HCT116 (cell line): ENCODE results near the gene PLA2G4B. TPM values are rescaled to one million over a fixed set of nuclear protein-coding genes. Genes with fewer than 3 reads are reported as not detected.
"Not testable (repeated sequence)": the region's sequence is repeated elsewhere in the genome, so short reads cannot be mapped to it uniquely, and the experiment has no call there.

Source experiments
- ATAC-seq: fragments of 200-7000 bp; cut with Tn5 transposase; 2 replicates; pipeline ENCODE4 v1.9.1; 2020; ENCODE audit warnings: mild to moderate bottlenecking, moderate library complexity
- BruUV-seq: library from RNA; stranded (reverse); fragments of 400-500 nt; replicated peaks from 2 replicates; lab custom pipeline; 2021; lab: Mats Ljungman, UMichigan
- CTCF ChIA-PET: fragments of 300-600 bp; sonication (Branson Sonifier 250); formaldehyde crosslinking; loops from one replicate; lab custom pipeline; 2021; ENCODE audit warnings: antibody characterized with exemption; lab: Charles Lee
- POLR2A ChIA-PET: fragments of 300-600, 350-600 bp; sonication (Branson Sonifier 250); formaldehyde crosslinking; loops from one replicate; lab custom pipeline; 2021; ENCODE audit warnings: antibody characterized with exemption; lab: Charles Lee
- RAD21 ChIA-PET, 2 experiments: fragments of 300-600 bp; sonication (Branson Sonifier 250); formaldehyde crosslinking; loops; one replicate each; lab custom pipeline; 2023; ENCODE audit warnings: low total read pairs in 2 of 2; ENCODE audit not compliant: uncharacterized antibody in 2 of 2, unreplicated experiment in 2 of 2, low non-redundant PET in 1 of 2; lab: Charles Lee
- DNase-seq: peaks from one replicate; pipeline ENCODE4 v3.0.0-alpha.2; 2010; ENCODE audit warnings: low read depth, low spot score
- H2AFZ ChIP-seq: fragments of 200-600 bp; shearing (Covaris generic), sonication (generic); 2 replicates; pipeline ENCODE4 v1.6.1; 2017; ENCODE audit warnings: low read depth, mixed run types, mixed read lengths, antibody characterized with exemption, low read length; ENCODE audit not compliant: poor library complexity, severe bottlenecking
- H3K27ac ChIP-seq: 2 replicates; pipeline ENCODE4 v1.5.1; 2012; ENCODE audit warnings: low read depth, low read length
- H3K27me3 ChIP-seq: fragments of 200-600 bp; sonication (generic); 2 replicates; pipeline ENCODE4 v1.6.1; 2016; ENCODE audit warnings: mixed run types, low read length, mixed read lengths; ENCODE audit not compliant: insufficient read depth
- H3K36me3 ChIP-seq, 2 experiments: fragments of 200-500 bp in 1 of 2; fragments of 200-600 bp in 1 of 2; sonication (Bioruptor generic) in 1 of 2; sonication (generic) in 1 of 2; 2 replicates each; pipeline versions ENCODE4 v1.5.1 to v1.6.1; 2014 to 2016; ENCODE audit warnings: low read length in 2 of 2, inconsistent platforms in 1 of 2, mixed read lengths in 1 of 2, mixed run types in 1 of 2; ENCODE audit not compliant: insufficient read depth in 2 of 2, control insufficient read depth in 1 of 2
- H3K4me1 ChIP-seq, 2 experiments: fragments of 200-600 bp in 1 of 2; sonication (generic) in 1 of 2; 2 replicates each; pipeline versions ENCODE4 v1.5.1 to v1.6.1; 2012 to 2017; ENCODE audit warnings: low read length in 2 of 2, inconsistent platforms in 1 of 2, mild to moderate bottlenecking in 1 of 2, mixed read lengths in 1 of 2, mixed run types in 1 of 2, moderate library complexity in 1 of 2; ENCODE audit not compliant: insufficient read depth in 2 of 2, control insufficient read depth in 1 of 2
- H3K4me2 ChIP-seq: fragments of 200-600 bp; sonication (generic); 2 replicates; pipeline ENCODE4 v1.6.1; 2017; ENCODE audit warnings: mixed run types, low read length, mixed read lengths
- H3K4me3 ChIP-seq, 2 experiments: fragments of 200-600 bp in 1 of 2; sonication (generic) in 1 of 2; replicated peaks in 1 of 2; 2 replicates each; pipeline ENCODE4 v1.5.1; 2011 to 2016; ENCODE audit warnings: low read length in 2 of 2, control low read depth in 1 of 2, low read depth in 1 of 2, mild to moderate bottlenecking in 1 of 2, mixed read lengths in 1 of 2, mixed run types in 1 of 2
- H3K79me2 ChIP-seq: fragments of 200-600 bp; sonication (generic); 2 replicates; pipeline ENCODE4 v1.6.1; 2017; ENCODE audit warnings: mild to moderate bottlenecking, mixed run types, low read length, moderate library complexity, mixed read lengths; ENCODE audit not compliant: insufficient read depth
- H3K9ac ChIP-seq: fragments of 200-600 bp; sonication (generic); 2 replicates; pipeline ENCODE4 v1.6.1; 2016; ENCODE audit warnings: low read length, mixed read lengths
- H3K9me2 ChIP-seq: fragments of 200-600 bp; sonication (generic), shearing (Covaris generic); 2 replicates; pipeline ENCODE4 v1.6.1; 2017; ENCODE audit warnings: mixed run types, mild to moderate bottlenecking, moderate library complexity; ENCODE audit not compliant: insufficient read depth
- H3K9me3 ChIP-seq, 2 experiments: fragments of 200-500 bp in 1 of 2; fragments of 200-600 bp in 1 of 2; sonication (Bioruptor generic) in 1 of 2; sonication (generic) in 1 of 2; 2 replicates each; pipeline ENCODE4 v1.6.1; 2014 to 2017; ENCODE audit warnings: low read length in 2 of 2, mixed read lengths in 2 of 2, inconsistent platforms in 1 of 2, low read depth in 1 of 2, mild to moderate bottlenecking in 1 of 2, mixed run types in 1 of 2, moderate library complexity in 1 of 2; ENCODE audit not compliant: control insufficient read depth in 1 of 2, insufficient read depth in 1 of 2
- H4K20me1 ChIP-seq: fragments of 200-600 bp; sonication (generic), shearing (Covaris generic); 2 replicates; pipeline ENCODE4 v1.6.1; 2017; ENCODE audit warnings: mixed run types, mild to moderate bottlenecking, moderate library complexity; ENCODE audit not compliant: insufficient read depth
- ATF3 ChIP-seq: IDR thresholded peaks from 2 replicates; pipeline ENCODE4 v1.6.1; 2012
- CEBPB ChIP-seq: IDR thresholded peaks from 2 replicates; pipeline ENCODE4 v1.6.1; 2012; ENCODE audit warnings: low read depth
- EGR1 ChIP-seq: IDR thresholded peaks from 2 replicates; pipeline ENCODE4 v1.6.1; 2012; ENCODE audit warnings: low read depth
- EZH2phosphoT487 ChIP-seq: fragments of 200-600 bp; IDR thresholded peaks from 2 replicates; pipeline ENCODE4 v1.6.1; 2018; ENCODE audit warnings: antibody characterized with exemption, borderline replicate concordance
- JUND ChIP-seq: IDR thresholded peaks from 2 replicates; pipeline ENCODE4 v1.6.1; 2012
- POLR2A ChIP-seq: IDR thresholded peaks from 2 replicates; pipeline ENCODE4 v1.7.0; 2011; ENCODE audit warnings: borderline replicate concordance; ENCODE audit not compliant: insufficient read depth, insufficient read length; ENCODE audit errors: extremely low read depth
- REST ChIP-seq: IDR thresholded peaks from 2 replicates; pipeline ENCODE4 v1.6.1; 2012; ENCODE audit warnings: low read depth
- SP1 ChIP-seq: IDR thresholded peaks from 2 replicates; pipeline ENCODE4 v1.6.1; 2012; ENCODE audit warnings: low read depth
- SRF ChIP-seq: IDR thresholded peaks from 2 replicates; pipeline ENCODE4 v1.6.1; 2012; ENCODE audit warnings: low read depth
- TCF7L2 ChIP-seq: IDR thresholded peaks from 2 replicates; pipeline ENCODE4 v1.7.0; 2011; ENCODE audit warnings: borderline replicate concordance, inconsistent platforms; ENCODE audit not compliant: insufficient read depth, insufficient read length; ENCODE audit errors: extremely low read depth
- YY1 ChIP-seq: IDR thresholded peaks from 2 replicates; pipeline ENCODE4 v1.6.1; 2011; ENCODE audit warnings: low read length, low read depth, moderate library complexity, mild to moderate bottlenecking; ENCODE audit not compliant: insufficient replicate concordance; ENCODE audit errors: extremely low read depth
- ZBTB33 ChIP-seq: IDR thresholded peaks from 2 replicates; pipeline ENCODE4 v1.6.1; 2011; ENCODE audit warnings: mild to moderate bottlenecking, low read length, moderate library complexity; ENCODE audit not compliant: insufficient replicate concordance; ENCODE audit errors: extremely low read depth
- ZFX ChIP-seq: fragments of 450-650 bp; IDR thresholded peaks from 2 replicates; pipeline ENCODE4 v1.6.1; 2017
- ZNF274 ChIP-seq: fragments of 200-500 bp; sonication (Bioruptor generic); IDR thresholded peaks from 2 replicates; pipeline ENCODE4 v1.6.1; 2014; ENCODE audit warnings: mild to moderate bottlenecking, low read depth, low read length, inconsistent platforms
- intact Hi-C: fragments of 100-400 bp; cut with micrococcal nuclease; formaldehyde crosslinking; loops from 2 replicates; pipeline ENCODE4 v1.10.0; 2022
- total RNA-seq: library from RNA; stranded (reverse); gene quantifications from one replicate; pipeline ENCODE4 v1.2.1, GENCODE V29; 2021; ENCODE audit not compliant: unreplicated experiment

PLA2G4B gene
- total RNA-seq, 1 experiment from 2014 or later = 4.7 TPM

- Histone ChIP-seq H3K4me1 (peaks cover 6 to 18% of the 10 kb centered on the region in 2 experiments; a peak in 3 of 4 replicates), H3K27me3 (no peaks in the 10 kb centered on the region), H4K20me1 (no peaks in the 10 kb centered on the region), H3K4me3 (no peak overlapping the region), H3K9me2 (no peaks in the 10 kb centered on the region), H3K36me3 (no peaks in the 10 kb centered on the region), H3K4me2 (no peak overlapping the region), H3K79me2 (no peaks in the 10 kb centered on the region), H2AFZ (no peak overlapping the region), H3K9me3 (no peaks in the 10 kb centered on the region), H3K27ac (no peak overlapping the region), H3K9ac (no peak overlapping the region)
- CTCF ChIA-PET = no interaction called here
- DNase-seq (no peak), ATAC-seq (no peak)
- TF ChIP-seq JUND (no peak), SRF (no peak), REST (no peak), POLR2A (no peak), CEBPB (no peak), YY1 (no peak), SP1 (no peak), ZNF274 (no peak), TCF7L2 (no peak), ZBTB33 (no peak), ZFX (no peak), ATF3 (no peak), EGR1 (no peak), EZH2phosphoT487 (no peak)
- POLR2A ChIA-PET = no interaction called here
- no TSS peak for BruUV-seq
- RAD21 ChIA-PET = no interaction called here
- intact Hi-C loops = loop anchor here (5.0 kb wide), 1 partner anchor 72 kb away; no protein-coding TSS in a partner anchor
These were observed 8.5 kb upstream of the PLA2G4B start for GRCh38 chr15:41829959-41830646.

GRCh38 chr15:41831291-41831690 is 7.4 kb upstream of the PLA2G4B start:
- H3K9ac ChIP-seq, ATAC-seq, POLR2A ChIA-PET, H3K9me3 ChIP-seq, H3K36me3 ChIP-seq, H3K4me3 ChIP-seq, RAD21 ChIA-PET, H3K9me2 ChIP-seq, BruUV-seq, DNase-seq, H3K4me2 ChIP-seq, H2AFZ ChIP-seq, H3K27ac ChIP-seq, H3K27me3 ChIP-seq, H3K79me2 ChIP-seq, H4K20me1 ChIP-seq, intact Hi-C loops: not testable (repeated sequence)
- CTCF ChIA-PET = interaction anchor here (0.6 kb wide), 1 partner anchor 901 kb away, joined by 3 read pairs; no protein-coding TSS in a partner anchor
- peaks cover 6 to 18% of the 10 kb centered on the region in 2 experiments; a peak in 3 of 4 replicates for H3K4me1 ChIP-seq
